GM12801 (cell line): ENCODE measurements around the gene EPSTI1.

Experiments used
- CTCF ChIP-seq: IDR thresholded peaks from one replicate; pipeline ENCODE4 v1.5.1; 2011; ENCODE audit warnings: control low read depth; ENCODE audit not compliant: insufficient read length; ENCODE audit errors: extremely low read depth

Gene EPSTI1

GRCh38 chr13:43002021-43002420 lies 10.0 kb upstream of the EPSTI1 start:
- TF ChIP-seq CTCF: no peak

GRCh38 chr13:43000676-43001075 lies 8.6 kb upstream of the EPSTI1 start:
- TF ChIP-seq CTCF: no peak

GRCh38 chr13:42999491-42999890 lies 7.5 kb upstream of the EPSTI1 start:
- TF ChIP-seq CTCF: no peak

- TF ChIP-seq CTCF: no peak
These were observed 5.3 kb upstream of the EPSTI1 start for GRCh38 chr13:42997381-42997780.

- no peak for TF ChIP-seq CTCF
These were observed 4.5 kb upstream of the EPSTI1 start for GRCh38 chr13:42996584-42996983.

GRCh38 chr13:42994878-42995277 lies 2.8 kb upstream of the EPSTI1 start:
- no peak for TF ChIP-seq CTCF

GRCh38 chr13:42992764-42993122 lies 702 bp upstream of the EPSTI1 start:
- no peak for TF ChIP-seq CTCF
